AML-193 (cell line): ENCODE data around the gene SLC13A5.
"Not testable (repeated sequence)": the region's sequence is repeated elsewhere in the genome, so short reads cannot be mapped to it uniquely, and the experiment has no call there.

Experiments
- DNase-seq, 2 experiments: peaks; one replicate each; lab custom pipeline; 2025; lab: John Stamatoyannopoulos, UW

SLC13A5 gene

GRCh38 chr17:6713130-6713917, at the start of gene SLC13A5:
SLC13A5 (minus strand) TSS chr17:6713369; CDS start chr17:6713333, 36 bp downstream.
- no peak for DNase-seq

DNA sequence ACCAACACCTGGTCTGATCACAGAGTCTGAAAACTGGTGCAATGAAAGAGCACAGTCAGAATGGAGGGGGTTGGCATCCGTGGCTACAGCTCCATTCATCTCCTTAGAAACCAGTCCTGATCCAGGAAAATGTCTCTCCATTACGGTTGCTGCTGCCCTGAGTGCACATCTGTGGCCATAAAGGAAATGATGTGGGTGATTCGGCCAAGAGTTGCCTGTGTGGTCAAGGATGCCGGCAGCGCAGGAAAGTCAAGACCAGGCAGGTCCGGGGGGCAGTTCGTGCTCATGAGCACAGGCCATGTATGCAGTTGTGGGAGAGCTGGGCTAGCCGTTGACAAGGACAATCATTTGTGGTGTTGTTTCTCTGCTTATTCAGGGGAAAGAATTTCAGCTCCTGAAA, 48.6 kb upstream of the SLC13A5 start:
- no peak for DNase-seq

DNA sequence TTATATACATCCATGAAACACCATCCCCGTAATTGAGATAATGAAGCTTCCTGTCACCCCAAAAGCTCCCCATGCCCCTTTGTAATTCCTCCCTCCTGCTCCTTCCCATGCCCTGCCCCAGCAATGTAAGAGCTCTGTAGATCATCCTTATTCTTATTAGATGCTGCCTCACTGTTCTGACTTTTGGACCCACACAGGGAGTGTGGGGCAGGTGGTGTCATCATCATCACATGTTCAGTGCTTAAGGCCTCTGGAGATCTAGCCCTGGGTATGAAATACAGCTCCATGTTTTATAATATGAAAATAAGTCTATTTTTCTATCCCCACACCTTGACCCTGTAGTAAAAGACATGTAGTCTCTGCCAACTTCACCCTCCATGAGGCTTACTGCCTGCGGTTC, 44.6 kb upstream of the SLC13A5 start:
- no peak for DNase-seq

- peak in 1 of 2 experiments; percentile 0 for DNase-seq
Observed at GRCh38 chr17:6756425-6757031, 43.4 kb upstream of the SLC13A5 start.

- DNase-seq = peak in 1 of 2 experiments; percentile 13
Observed at GRCh38 chr17:6755731-6756184, 42.6 kb upstream of the SLC13A5 start, which contains the start of gene XAF1. XAF1 (plus strand) TSS chr17:6756046; CDS start chr17:6756079, 33 bp downstream.

- no peak for DNase-seq
Observed at GRCh38 chr17:6755281-6755680, 42.1 kb upstream of the SLC13A5 start.

DNA sequence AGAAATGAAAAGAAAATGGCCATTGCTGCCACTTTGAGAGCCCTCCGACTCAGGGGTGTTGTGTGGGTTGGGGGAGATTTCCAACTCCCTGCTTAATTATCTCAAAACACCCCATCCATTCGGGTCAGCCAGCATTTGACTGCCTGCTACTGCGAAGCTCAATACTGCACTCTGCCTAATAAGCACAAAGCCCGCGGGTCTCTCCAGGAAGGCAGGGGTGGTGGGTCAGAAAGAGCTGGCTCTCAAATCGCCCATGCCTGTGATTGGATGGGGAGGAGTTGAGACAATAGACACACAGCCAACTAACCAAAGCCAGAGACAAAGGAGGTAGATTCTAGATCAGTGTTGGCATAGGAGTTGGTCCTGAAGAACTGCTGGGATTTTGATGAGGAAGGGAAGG, 40.4 kb upstream of the SLC13A5 start:
- DNase-seq = no peak

DNA sequence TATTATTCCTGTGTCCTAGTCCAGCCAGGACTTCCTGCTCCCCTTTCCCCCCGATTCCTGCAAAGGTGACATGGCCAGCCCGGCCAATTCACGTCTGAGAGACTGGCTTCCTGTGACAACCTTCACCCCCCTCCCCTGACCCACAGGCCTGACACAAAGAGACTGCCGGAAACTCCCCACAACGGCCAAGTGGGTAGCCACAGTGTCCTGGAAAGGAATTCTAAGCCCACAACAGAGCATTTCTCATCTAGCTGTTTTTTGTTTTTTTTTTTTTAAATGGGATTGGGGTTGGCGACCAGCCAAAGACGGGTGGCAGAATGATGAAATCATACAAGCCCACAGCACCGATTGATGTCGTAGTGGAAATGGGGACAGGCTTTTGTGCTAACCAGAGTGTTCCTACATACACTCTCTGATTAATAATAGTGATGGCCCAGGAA, 39.9 kb upstream of the SLC13A5 start:
- DNase-seq = peak; percentile 37

DNA sequence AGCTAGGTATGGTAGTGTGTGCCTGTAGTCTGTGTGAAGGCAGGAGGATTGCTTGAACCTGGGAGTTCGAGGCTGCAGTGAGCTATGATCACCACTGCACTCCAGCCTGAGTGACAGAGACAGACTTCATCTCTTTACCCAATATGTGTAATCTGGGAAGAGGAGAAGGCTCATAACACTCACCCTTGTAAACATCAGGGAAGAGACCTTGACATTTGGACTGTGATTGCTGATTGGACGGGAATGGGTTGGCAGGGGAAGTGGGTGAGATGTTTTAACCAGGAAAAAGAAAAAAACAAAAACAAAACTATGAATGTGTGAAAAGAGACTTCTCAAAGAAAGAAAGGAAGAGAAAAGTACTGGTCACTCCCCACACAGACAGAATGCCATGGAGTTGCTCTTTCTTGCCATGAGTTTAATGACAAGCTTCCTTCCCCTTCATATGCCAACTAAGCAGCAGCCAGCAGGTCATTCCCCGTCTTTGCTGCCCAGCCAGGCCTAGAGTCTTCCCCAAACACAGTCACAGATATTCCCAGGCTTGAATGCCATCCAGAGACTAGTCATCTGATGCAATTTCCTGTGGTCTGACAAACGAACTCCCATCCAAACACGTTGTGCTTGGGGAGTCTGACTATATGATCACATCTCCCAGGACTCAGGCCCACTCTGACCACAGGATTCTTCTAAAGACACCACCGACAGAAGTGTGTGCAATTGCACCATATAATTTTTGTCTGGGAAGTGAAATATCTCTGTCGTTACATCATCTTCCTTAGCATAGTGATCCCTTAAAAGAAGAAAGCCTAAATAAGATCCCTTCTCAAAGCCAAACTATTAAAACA, 39.1 kb upstream of the SLC13A5 start:
- DNase-seq = peak; percentile 57 to 69

GRCh38 chr17:6749519-6749918, 36.4 kb upstream of the SLC13A5 start:
- DNase-seq = no peak

DNA sequence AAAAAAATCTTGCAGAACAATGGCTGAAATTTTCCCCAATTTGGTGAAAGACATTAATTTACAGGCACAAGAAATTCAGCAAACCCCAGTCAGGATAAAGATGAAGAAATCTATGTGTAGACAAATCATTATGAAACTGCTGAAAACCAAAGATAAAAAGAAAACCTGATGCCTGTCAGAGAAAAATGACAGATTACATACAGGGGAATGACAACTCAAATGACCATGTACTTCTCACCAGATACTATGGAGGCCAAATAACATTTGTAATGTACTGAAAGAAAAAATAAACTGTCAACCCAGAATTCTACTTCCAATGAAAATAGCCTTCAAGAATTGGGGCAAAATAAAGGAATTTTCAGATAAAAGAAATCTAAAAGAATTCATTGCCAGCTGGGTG, 35.4 kb upstream of the SLC13A5 start:
- DNase-seq = no peak

- DNase-seq = not testable (repeated sequence)
Observed at GRCh38 chr17:6746665-6747064, 33.5 kb upstream of the SLC13A5 start.

DNA sequence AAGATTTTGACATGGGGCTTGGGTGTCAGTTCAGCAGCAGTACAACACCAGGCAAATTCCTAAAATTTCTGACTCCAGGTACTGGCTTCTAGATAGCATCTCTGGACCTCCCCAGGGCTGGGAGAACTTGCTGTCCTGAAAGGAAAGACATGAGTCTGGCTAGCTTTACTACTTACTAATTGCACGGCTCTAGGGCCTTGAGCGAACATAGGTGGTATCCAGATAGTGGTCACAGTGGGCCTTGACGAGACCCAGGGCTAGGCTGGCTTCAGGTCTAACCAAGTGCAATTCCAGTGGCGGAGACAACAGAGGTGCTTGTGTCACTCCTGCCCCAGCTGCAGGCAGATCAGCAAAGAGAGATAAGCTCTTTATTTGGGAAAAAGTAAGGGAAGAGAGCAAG, 16.4 kb upstream of the SLC13A5 start:
- DNase-seq = no peak

DNA sequence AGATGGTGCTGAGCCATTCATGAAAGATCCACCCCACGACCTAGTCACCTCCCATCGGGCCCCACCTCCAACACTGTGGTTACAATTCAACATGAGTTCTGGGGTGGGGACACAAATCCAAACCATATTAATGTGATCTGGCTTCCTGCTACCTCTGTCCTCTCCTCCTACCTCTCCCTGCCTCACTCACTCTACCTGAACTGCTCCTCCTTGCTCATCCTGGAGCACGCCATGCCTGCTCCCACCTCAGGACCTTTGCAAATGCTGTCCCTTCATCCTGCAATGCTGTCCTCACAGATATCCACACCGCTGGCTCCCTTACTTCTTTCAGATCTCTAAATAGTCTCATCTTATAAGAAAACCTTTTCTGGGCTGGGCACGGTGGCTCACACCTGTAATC, 10.8 kb upstream of the SLC13A5 start:
- no peak for DNase-seq

DNA sequence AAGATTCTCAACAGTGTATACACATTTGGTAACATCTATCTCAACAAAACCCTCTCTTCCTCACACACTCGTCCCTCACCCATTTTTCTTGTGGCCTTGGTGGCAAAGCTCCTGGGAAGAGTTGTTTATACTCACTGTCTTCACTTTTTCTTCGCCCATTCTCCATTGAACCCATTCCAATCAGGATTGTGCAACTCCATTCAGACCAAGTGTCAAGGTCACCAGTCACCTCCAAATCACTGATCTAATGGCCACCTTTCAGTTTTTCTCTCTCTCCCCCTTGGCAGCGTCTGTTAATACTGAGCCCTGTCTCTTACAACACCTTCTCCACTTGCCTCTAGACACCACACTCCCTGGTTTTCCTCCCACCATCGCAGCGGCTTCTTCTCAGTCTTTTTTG, 8.6 kb upstream of the SLC13A5 start:
- DNase-seq = no peak

DNA sequence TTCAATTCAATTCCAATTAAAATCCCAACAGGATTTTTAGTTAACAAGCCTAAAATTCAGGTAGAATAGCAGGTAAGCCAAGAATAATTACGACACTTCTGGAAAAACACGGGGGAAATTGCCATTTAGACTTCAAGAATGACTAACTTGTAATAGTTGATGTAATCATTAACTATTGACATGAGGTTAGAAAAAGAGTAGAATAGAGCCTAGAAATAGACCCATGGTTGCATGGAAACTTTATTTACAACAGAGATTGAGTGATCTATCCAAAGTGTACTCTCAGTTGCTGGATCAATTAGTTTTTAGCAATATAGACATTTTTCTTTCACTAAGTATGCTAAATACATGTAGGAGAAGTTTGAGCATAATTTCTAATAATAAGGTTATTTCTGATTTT, 3.6 kb upstream of the SLC13A5 start:
- no peak for DNase-seq

GRCh38 chr17:6714315-6714874, 1.2 kb upstream of the SLC13A5 start:
- no peak for DNase-seq

DNA sequence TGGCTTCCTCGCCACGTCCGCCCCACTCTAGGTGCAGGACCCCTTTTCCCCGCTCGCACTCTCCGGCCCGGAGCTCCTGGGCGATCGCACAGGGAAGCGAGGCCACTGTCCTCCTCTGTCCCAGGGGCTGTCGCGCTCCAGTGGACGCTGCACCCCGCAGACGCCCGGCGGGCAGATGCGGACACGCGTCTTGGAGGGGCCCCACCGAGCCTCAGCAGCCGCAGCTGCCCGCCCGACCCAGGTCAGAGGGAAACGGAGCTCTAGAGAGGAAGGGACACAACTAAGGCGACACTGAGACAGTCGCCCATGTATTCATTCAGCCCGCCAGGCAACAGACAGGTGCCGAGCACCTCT, 726 bp upstream of the SLC13A5 start:
- DNase-seq = no peak

GRCh38 chr17:6712854-6713129, 377 bp downstream of the SLC13A5 start:
- DNase-seq = no peak

- DNase-seq = peak; percentile 4 to 21
Observed at GRCh38 chr17:6712058-6712853, 913 bp downstream of the SLC13A5 start.

DNA sequence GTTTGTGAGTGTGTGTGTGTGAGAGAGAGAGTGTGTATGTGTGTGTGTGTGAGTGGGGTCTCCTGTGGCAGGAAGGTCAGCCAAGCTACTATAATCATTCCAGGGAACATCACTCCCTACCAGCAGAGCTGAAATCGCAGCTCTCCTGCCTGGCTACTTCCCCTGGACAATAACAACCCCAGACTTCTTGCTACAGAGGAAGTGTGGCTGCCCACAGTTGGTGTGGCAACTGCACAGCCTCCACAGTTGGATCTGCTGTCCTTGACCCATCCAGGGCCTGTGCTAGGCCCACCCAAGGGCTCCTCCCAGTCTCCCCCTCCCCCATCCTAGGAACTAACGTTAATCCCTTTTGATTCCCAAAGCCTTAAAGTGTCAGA, 1.5 kb downstream of the SLC13A5 start:
- DNase-seq = peak; percentile 38 to 50
